HG03460 (cell line): ENCODE data around the gene PLSCR3.

Source experiments
- ATAC-seq: cut with Tn5 transposase; IDR thresholded peaks from one replicate; pipeline ENCODE4 v1.9.1; 2021; ENCODE audit not compliant: unreplicated experiment

The PLSCR3 gene

DNA sequence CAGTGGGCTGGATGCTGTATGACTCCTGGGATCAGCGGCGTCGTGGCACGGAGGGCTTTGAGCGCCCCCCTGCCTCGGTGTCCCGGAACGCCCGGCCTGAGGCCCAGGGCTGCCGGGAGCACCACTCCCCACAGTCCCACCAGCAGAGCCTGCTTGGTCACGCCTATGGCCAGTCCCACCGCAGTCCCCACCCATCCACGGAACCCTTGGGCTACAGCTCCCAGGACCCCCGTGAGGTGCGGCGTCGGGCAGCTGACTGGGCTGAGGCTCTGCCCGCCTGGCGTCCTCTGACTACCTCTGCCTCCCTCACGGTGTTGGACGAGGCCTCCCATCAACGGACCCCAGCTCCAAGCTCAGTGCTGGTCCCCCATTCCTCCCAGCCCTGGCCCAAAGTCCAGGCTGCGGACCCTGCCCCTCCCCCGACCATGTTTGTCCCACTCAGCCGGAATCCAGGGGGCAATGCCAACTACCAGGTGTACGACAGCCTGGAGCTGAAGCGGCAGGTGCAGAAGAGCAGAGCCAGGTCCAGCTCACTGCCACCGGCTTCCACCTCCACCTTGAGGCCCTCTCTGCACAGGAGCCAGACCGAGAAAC lies 32.7 kb upstream of the PLSCR3 start:
- ATAC-seq: no peak

GRCh38 chr17:7426203-7426863 lies 32.0 kb upstream of the PLSCR3 start:
- no peak for ATAC-seq

DNA sequence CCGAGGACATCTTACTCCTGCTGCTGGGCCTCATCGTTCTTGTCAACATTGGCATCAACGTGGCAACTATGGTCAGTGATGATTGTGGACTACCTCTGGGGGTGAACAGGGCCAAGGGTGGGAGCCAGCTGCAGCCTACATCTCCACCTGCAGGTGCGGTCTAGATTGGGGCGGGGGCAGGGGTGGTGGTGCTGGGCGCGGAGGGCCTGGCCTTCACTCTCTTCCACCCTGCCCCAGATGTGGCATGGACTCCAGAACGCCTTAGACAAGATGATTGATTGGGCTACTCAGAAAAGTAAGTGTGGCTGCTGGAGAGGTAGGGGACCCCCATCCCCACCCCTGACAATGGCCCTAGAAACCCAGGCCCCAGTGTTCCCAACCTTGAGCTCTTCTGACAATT lies 31.4 kb upstream of the PLSCR3 start:
- no peak for ATAC-seq

DNA sequence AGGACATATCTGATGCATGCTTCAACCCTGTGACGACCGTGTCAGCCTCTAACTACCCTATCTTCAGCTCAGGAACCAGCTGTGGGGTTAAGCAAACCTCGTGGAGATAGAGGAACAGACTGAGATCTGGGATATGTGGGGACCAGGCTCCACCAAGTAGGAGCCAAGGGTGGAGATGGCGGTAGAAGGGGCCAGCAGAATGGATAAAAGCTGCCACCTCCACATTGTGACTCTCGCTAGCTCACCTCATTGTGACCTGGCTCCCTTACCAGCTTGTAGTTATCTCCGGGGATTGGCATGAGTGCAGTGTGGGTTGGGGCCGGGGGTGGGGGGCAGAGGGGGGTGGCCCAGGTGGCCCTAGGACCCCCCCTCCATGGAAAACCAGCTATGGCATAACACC lies 31.0 kb upstream of the PLSCR3 start, which contains the start of gene SPEM2:
SPEM2 (plus strand) TSS at position 301 of the 400 bp plus-strand sequence; CDS start at position 374, 73 bp downstream.
- no peak for ATAC-seq

- ATAC-seq: no peak
These were observed 29.4 kb upstream of the PLSCR3 start for GRCh38 chr17:7423679-7424078.

DNA sequence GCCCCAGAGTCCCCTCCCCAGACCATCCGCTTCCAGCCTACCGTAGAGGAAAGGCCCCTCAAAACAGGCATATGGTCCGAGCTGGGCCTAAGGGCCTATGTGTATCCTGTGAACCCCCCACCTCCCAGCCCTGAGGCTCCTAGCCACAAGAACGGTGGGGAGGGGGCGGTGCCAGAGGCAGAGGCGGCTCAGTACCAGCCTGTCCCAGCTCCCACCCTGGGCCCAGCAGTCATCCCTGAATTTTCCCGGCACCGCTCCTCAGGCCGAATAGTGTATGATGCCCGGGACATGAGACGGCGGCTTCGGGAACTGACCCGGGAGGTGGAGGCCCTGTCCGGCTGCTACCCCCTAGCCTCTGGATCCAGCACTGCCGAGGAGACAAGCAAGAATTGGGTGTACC lies 26.9 kb upstream of the PLSCR3 start:
- ATAC-seq: no peak

GRCh38 chr17:7419819-7420610 lies 25.7 kb upstream of the PLSCR3 start, which contains the start of gene SPEM1:
SPEM1 (plus strand) TSS chr17:7420324; CDS start chr17:7420385, 61 bp downstream.
- ATAC-seq: no peak

DNA sequence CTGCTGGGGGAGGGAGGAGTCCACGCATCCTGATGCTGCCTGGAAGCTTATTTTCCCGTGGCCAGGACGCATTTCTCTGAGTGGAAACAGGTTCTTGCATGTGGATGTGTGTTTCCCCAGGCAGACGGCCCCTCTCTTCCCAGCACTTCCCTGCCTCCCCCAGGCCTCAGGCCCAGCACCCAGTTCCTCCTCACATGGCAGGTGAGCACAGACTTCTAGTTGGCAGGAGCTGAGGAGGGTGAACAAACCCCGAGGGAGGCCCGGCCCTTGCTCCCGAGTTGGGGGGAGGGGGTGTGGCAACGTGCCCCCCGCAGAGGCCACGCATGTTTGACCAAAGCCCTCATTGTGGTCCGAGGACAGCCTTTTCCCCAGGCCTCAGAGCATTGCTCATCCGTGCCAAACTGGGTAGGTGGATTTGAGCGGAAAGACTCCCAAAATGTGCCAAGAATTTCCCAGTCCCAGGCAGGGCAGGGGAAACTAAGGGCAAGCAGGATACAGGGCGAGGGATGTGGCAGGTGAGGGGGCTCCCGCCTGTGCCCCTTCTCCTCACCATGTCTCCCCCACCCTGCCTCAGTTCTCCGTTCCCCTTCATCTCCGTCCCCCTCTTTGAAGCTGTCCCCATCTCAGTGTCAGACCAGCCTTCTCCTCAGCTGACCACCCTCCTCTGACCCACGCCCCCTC lies 24.3 kb upstream of the PLSCR3 start:
- no peak for ATAC-seq

DNA sequence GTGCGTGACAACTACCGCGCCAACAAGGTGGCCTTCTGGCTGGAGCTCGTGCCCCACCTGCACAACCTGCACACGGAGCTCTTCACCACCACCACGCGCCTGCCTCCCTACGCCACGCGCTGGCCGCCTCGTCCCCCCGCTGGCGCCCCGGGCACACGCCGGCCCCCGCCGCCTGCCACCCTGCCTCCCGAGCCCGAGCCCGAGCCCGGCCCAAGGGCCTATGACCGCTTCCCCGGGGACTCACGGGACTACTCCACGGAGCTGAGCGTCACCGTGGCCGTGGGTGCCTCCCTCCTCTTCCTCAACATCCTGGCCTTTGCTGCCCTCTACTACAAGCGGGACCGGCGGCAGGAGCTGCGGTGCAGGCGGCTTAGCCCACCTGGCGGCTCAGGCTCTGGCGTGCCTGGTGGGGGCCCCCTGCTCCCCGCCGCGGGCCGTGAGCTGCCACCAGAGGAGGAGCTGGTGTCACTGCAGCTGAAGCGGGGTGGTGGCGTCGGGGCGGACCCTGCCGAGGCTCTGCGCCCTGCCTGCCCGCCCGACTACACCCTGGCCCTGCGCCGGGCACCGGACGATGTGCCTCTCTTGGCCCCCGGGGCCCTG lies 22.8 kb upstream of the PLSCR3 start:
- no peak for ATAC-seq

GRCh38 chr17:7416323-7416722 lies 22.0 kb upstream of the PLSCR3 start:
- no peak for ATAC-seq

GRCh38 chr17:7415784-7416183 lies 21.5 kb upstream of the PLSCR3 start:
- no peak for ATAC-seq

DNA sequence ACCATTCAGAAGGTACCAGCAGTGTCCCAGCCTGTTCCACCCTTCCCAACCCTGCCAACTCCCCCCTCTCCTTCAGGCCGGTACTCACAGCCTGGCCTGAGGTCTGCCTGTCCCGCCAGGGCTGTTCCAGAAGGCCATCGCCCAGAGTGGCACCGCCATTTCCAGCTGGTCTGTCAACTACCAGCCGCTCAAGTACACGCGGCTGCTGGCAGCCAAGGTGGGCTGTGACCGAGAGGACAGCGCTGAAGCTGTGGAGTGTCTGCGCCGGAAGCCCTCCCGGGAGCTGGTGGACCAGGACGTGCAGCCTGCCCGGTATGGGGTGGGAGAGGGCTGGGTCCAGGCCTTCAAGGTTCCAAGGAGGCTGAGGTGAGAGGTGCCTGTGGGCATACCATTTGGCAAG lies 20.5 kb upstream of the PLSCR3 start:
- no peak for ATAC-seq

DNA sequence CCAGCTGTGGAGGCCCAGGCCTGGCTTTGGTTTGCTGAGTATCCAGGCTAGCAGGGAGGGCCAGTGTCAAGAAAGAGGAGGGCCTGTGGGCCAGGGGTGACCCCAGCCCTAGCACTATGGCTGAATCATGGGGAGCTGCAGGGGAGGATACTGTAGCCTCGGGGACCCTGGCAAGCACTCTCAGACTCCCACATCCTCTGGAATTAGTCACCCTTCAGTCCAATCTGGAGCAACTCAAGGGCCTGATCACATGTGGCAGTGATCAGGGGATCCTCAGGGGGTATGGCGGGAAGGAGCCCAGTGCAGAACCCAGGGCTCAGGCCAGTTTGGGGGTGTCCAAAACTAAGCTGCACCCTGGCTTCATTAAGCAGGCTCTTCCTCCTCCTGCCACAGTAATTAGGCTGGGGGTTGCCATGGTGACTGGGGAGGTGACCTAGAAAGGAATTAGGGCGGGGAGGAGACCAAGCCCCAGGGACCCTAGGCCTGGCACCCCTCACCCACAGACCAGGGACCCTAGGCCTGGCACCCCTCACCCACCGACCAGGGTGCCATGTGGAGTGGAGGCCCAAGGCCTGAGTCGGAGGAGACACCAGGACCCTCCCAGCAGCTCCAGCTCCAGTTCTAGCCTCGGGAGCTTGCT lies 19.1 kb upstream of the PLSCR3 start:
- ATAC-seq: no peak

- no peak for ATAC-seq
These were observed 17.1 kb upstream of the PLSCR3 start for GRCh38 chr17:7411427-7411750.

GRCh38 chr17:7410634-7411426 lies 16.5 kb upstream of the PLSCR3 start:
- no peak for ATAC-seq

GRCh38 chr17:7409716-7410115 lies 15.4 kb upstream of the PLSCR3 start:
- ATAC-seq: no peak

GRCh38 chr17:7408863-7409262 lies 14.5 kb upstream of the PLSCR3 start:
- ATAC-seq: no peak

DNA sequence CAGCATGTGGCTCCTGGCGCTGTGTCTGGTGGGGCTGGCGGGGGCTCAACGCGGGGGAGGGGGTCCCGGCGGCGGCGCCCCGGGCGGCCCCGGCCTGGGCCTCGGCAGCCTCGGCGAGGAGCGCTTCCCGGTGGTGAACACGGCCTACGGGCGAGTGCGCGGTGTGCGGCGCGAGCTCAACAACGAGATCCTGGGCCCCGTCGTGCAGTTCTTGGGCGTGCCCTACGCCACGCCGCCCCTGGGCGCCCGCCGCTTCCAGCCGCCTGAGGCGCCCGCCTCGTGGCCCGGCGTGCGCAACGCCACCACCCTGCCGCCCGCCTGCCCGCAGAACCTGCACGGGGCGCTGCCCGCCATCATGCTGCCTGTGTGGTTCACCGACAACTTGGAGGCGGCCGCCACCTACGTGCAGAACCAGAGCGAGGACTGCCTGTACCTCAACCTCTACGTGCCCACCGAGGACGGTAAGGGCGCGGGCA lies 14.0 kb upstream of the PLSCR3 start:
- no peak for ATAC-seq

DNA sequence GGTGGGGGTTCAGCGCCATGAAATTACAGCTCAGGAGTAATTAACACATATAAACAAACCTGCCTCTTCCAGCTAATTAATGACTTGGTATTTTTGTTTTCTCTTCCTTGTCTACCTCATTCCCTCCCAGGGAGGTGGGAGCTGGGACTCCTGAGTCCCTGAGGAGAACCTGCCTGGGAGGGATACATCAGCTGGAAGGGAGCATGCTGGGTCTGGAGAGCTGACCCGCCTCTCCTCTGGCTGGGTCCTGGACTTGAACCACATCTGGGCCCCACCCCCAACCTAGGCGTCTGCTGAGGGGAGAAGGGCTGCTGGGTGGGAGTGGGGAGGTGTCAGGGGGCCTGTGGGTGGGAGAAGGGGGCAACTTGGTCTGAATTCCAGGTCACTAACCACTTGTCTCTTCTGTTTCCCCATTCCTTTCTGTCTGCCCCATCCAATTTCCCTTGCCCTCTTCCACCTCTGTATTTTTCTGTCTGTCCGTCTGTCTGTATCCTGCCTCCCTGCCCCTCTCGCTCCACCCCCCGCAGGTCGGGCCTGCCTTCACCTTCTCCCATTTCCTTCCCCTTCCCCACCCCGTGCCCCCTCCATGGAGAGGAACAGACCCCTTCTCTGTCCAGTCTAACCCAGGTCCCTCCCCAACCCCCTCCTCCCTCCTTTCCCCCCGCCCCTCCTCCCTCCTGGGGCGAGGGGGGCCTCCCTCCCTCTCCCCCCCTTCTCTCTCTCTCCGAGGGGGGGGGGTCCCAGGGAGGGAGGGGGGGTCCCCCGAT lies 13.3 kb upstream of the PLSCR3 start, which contains the start of gene NLGN2:
NLGN2 (plus strand) TSS at position 361 of the 767 bp plus-strand sequence. CDS start 411 bp downstream, outside the sequence.
- no peak for ATAC-seq
